HEK293 (cell line): ENCODE data around the gene ENTREP1.

Experiments
- CTCF ChIA-PET: fragments of 350-600 bp; formaldehyde crosslinking; extraction: SDS; loops from one replicate; lab custom pipeline; 2021; ENCODE audit warnings: antibody characterized with exemption; lab: Yijun Ruan, JAX
- POLR2A ChIA-PET: fragments of 300-600 bp; formaldehyde crosslinking; extraction: SDS; loops from one replicate; lab custom pipeline; 2020; ENCODE audit warnings: antibody characterized with exemption, inconsistent platforms; lab: Yijun Ruan, JAX
- H3K27ac ChIP-seq: fragments of 200-500 bp; sonication (Bioruptor generic); 2 replicates; pipeline ENCODE4 v1.5.1; 2014; ENCODE audit warnings: low read depth, low read length, control low read depth, inconsistent platforms; ENCODE audit errors: extremely low read depth
- H3K36me3 ChIP-seq, 2 experiments: fragments of 200-500 bp in 1 of 2; sonication (Bioruptor generic) in 1 of 2; 1 replicate in 1 of 2; 2 replicates in 1 of 2; pipeline ENCODE4 v1.5.1; 2014 to 2017; ENCODE audit warnings: inconsistent platforms in 2 of 2, low read length in 2 of 2; ENCODE audit not compliant: control insufficient read depth in 2 of 2, insufficient read depth in 1 of 2
- H3K4me1 ChIP-seq: fragments of 200-500 bp; sonication (Bioruptor generic); 2 replicates; pipeline ENCODE4 v1.5.1; 2014; ENCODE audit warnings: mild to moderate bottlenecking, low read length, inconsistent platforms; ENCODE audit not compliant: control insufficient read depth, insufficient read depth
- H3K4me3 ChIP-seq: 2 replicates; pipeline ENCODE4 v1.5.1; 2011; ENCODE audit warnings: low read depth, mild to moderate bottlenecking, control low read depth, low read length, moderate library complexity
- H3K9me3 ChIP-seq: fragments of 200-500 bp; sonication (Bioruptor generic); 2 replicates; pipeline ENCODE4 v1.5.1; 2014; ENCODE audit warnings: low read depth, low read length, inconsistent platforms; ENCODE audit not compliant: control insufficient read depth, insufficient read depth
- BCL11A ChIP-seq: fragments of 450-650 bp; formaldehyde crosslinking; IDR thresholded peaks from 2 replicates; pipeline ENCODE4 v1.5.1; 2016; ENCODE audit warnings: low read depth, missing biosample characterization, missing genetic modification characterization
- GFI1B ChIP-seq: fragments of 450-650 bp; formaldehyde crosslinking; IDR thresholded peaks from 2 replicates; pipeline ENCODE4 v1.5.1; 2016; ENCODE audit warnings: missing biosample characterization, missing genetic modification characterization
- KLF10 ChIP-seq: fragments of 450-650 bp; IDR thresholded peaks from 2 replicates; pipeline ENCODE4 v1.5.1; 2018; ENCODE audit warnings: missing biosample characterization, mild to moderate bottlenecking, missing genetic modification characterization
- KLF9 ChIP-seq: fragments of 450-650 bp; formaldehyde crosslinking; IDR thresholded peaks from 2 replicates; pipeline ENCODE4 v1.5.1; 2016; ENCODE audit warnings: missing biosample characterization, missing genetic modification characterization, low read depth
- MZF1 ChIP-seq: fragments of 450-650 bp; formaldehyde crosslinking; IDR thresholded peaks from 2 replicates; pipeline ENCODE4 v1.5.1; 2017; ENCODE audit warnings: missing biosample characterization, missing genetic modification characterization, borderline replicate concordance
- SETDB1 ChIP-seq: IDR thresholded peaks from one replicate; pipeline ENCODE4 v1.6.1; 2017; ENCODE audit warnings: mild to moderate bottlenecking, low read length, moderate library complexity, mixed read lengths; ENCODE audit not compliant: insufficient read length
- SP3 ChIP-seq: fragments of 450-650 bp; formaldehyde crosslinking; IDR thresholded peaks from 2 replicates; pipeline ENCODE4 v1.5.1; 2016; ENCODE audit warnings: missing biosample characterization, missing genetic modification characterization
- WT1 ChIP-seq: fragments of 450-650 bp; formaldehyde crosslinking; IDR thresholded peaks from 2 replicates; pipeline ENCODE4 v1.5.1; 2016; ENCODE audit warnings: missing biosample characterization, missing genetic modification characterization
- ZNF112 ChIP-seq: fragments of 450-650 bp; formaldehyde crosslinking; IDR thresholded peaks from 2 replicates; pipeline ENCODE4 v1.5.0; 2017; ENCODE audit warnings: missing biosample characterization, missing genetic modification characterization
- ZNF114 ChIP-seq: fragments of 450-650 bp; formaldehyde crosslinking; IDR thresholded peaks from 2 replicates; pipeline ENCODE4 v1.5.0; 2017; ENCODE audit warnings: missing biosample characterization, missing genetic modification characterization
- ZNF350 ChIP-seq: fragments of 450-650 bp; formaldehyde crosslinking; IDR thresholded peaks from 2 replicates; pipeline ENCODE4 v1.5.0; 2017; ENCODE audit warnings: missing biosample characterization, mild to moderate bottlenecking, missing genetic modification characterization
- ZNF48 ChIP-seq: fragments of 450-650 bp; formaldehyde crosslinking; IDR thresholded peaks from 2 replicates; pipeline ENCODE4 v1.5.1; 2016; ENCODE audit warnings: missing biosample characterization, missing genetic modification characterization
- ZNF530 ChIP-seq: fragments of 450-650 bp; formaldehyde crosslinking; IDR thresholded peaks from 2 replicates; pipeline ENCODE4 v1.5.1; 2016; ENCODE audit warnings: low read depth, missing biosample characterization, missing genetic modification characterization
- ZNF555 ChIP-seq: fragments of 450-650 bp; formaldehyde crosslinking; conservative IDR thresholded peaks from 2 replicates; pipeline ENCODE4 v1.5.1; 2017; ENCODE audit warnings: missing biosample characterization, mild to moderate bottlenecking, missing genetic modification characterization, inconsistent platforms
- ZNF623 ChIP-seq: fragments of 450-650 bp; formaldehyde crosslinking; IDR thresholded peaks from 2 replicates; pipeline ENCODE4 v1.5.1; 2016; ENCODE audit warnings: missing biosample characterization, missing genetic modification characterization
- ZNF830 ChIP-seq: fragments of 450-650 bp; IDR thresholded peaks from 2 replicates; pipeline ENCODE4 v1.5.0; 2018; ENCODE audit warnings: missing biosample characterization, missing genetic modification characterization, low read depth, mild to moderate bottlenecking, moderate library complexity
- TF ChIP-seq, protein P1 (sequence below): fragments of 450-650 bp; formaldehyde crosslinking; IDR thresholded peaks from 2 replicates; pipeline ENCODE4 v1.5.1; 2016; ENCODE audit warnings: missing biosample characterization, missing genetic modification characterization, low read depth
- TF ChIP-seq, protein P2 (sequence below): fragments of 450-650 bp; formaldehyde crosslinking; conservative IDR thresholded peaks from 2 replicates; pipeline ENCODE4 v1.5.1; 2016; ENCODE audit warnings: low read depth, missing biosample characterization, missing genetic modification characterization
- TF ChIP-seq, protein P3 (sequence below): fragments of 450-650 bp; formaldehyde crosslinking; IDR thresholded peaks from 2 replicates; pipeline ENCODE4 v1.5.1; 2016; ENCODE audit warnings: missing biosample characterization, missing genetic modification characterization
- TF ChIP-seq, protein P4 (sequence below): fragments of 450-650 bp; formaldehyde crosslinking; IDR thresholded peaks from 2 replicates; pipeline ENCODE4 v1.5.1; 2016; ENCODE audit warnings: missing biosample characterization, missing genetic modification characterization
- TF ChIP-seq, protein P5 (sequence below): fragments of 450-650 bp; formaldehyde crosslinking; IDR thresholded peaks from 2 replicates; pipeline ENCODE4 v1.5.1; 2016; ENCODE audit warnings: missing biosample characterization, missing genetic modification characterization, low read depth

Gene ENTREP1

DNA sequence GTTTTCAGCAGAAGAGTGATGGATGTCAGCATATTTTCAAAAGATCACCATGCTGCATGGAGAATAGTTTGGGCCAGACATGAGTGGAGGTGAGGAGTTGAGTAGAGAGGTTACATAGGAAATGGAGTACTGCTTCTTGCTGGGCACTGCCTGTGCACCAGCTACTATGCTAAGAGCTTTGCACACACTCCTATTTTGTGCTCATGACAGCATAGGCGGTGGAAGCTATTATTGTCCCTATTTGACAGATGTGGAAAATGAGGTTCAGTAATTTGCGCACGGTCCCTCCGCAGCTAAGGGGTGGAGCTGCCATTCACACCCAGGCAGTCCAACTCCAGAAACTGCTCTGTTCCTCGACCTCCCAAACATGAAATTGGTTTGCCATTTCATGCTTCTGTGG lies 67.8 kb downstream of the ENTREP1 start:
- TF ChIP-seq, protein P1, sequence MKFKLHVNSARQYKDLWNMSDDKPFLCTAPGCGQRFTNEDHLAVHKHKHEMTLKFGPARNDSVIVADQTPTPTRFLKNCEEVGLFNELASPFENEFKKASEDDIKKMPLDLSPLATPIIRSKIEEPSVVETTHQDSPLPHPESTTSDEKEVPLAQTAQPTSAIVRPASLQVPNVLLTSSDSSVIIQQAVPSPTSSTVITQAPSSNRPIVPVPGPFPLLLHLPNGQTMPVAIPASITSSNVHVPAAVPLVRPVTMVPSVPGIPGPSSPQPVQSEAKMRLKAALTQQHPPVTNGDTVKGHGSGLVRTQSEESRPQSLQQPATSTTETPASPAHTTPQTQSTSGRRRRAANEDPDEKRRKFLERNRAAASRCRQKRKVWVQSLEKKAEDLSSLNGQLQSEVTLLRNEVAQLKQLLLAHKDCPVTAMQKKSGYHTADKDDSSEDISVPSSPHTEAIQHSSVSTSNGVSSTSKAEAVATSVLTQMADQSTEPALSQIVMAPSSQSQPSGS (tag by site-specific recombination), result no peak
- TF ChIP-seq, protein P2, sequence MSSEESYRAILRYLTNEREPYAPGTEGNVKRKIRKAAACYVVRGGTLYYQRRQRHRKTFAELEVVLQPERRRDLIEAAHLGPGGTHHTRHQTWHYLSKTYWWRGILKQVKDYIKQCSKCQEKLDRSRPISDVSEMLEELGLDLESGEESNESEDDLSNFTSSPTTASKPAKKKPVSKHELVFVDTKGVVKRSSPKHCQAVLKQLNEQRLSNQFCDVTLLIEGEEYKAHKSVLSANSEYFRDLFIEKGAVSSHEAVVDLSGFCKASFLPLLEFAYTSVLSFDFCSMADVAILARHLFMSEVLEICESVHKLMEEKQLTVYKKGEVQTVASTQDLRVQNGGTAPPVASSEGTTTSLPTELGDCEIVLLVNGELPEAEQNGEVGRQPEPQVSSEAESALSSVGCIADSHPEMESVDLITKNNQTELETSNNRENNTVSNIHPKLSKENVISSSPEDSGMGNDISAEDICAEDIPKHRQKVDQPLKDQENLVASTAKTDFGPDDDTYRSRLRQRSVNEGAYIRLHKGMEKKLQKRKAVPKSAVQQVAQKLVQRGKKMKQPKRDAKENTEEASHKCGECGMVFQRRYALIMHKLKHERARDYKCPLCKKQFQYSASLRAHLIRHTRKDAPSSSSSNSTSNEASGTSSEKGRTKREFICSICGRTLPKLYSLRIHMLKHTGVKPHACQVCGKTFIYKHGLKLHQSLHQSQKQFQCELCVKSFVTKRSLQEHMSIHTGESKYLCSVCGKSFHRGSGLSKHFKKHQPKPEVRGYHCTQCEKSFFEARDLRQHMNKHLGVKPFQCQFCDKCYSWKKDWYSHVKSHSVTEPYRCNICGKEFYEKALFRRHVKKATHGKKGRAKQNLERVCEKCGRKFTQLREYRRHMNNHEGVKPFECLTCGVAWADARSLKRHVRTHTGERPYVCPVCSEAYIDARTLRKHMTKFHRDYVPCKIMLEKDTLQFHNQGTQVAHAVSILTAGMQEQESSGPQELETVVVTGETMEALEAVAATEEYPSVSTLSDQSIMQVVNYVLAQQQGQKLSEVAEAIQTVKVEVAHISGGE (tag by site-specific recombination), result no peak
- TF ChIP-seq SP3 (tag by site-specific recombination), result no peak
- no peak for TF ChIP-seq ZNF830 (tag by site-specific recombination)
- no peak for TF ChIP-seq KLF10 (tag by site-specific recombination)
- TF ChIP-seq ZNF530, result no peak
- TF ChIP-seq SETDB1, result no peak
- Histone ChIP-seq H3K4me3 (no peak overlapping the region), H3K36me3 (no peaks in the 10 kb centered on the region), H3K4me1 (no peaks in the 10 kb centered on the region), H3K9me3 (no peaks in the 10 kb centered on the region), H3K27ac (no peak overlapping the region)
- ChIA-PET POLR2A (no interaction called here), CTCF (interaction anchor here (0.5 to 1.0 kb wide), 2 partner anchors 30 to 317 kb away, joined by 3 to 4 read pairs; no protein-coding TSS in a partner anchor)

DNA sequence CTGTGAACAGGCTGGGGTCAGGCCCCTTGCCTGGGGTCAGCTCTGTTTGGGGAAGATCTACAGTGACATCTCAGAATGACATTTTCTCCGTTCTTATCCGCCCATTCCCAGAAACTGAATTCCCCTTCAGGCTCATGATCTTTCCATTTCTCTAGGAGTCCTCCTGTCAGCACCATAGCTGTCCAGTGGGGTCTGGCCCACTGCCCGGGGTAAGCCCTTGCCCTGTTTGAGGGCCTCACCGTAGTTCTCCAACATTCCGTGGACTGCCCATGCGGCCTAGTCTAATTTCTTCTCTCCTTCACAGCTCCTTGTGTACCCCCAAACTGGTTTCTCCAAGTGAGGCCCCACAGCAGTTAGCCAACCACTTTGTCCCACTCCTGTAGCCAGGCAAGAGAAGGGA lies 68.4 kb downstream of the ENTREP1 start:
- ChIA-PET CTCF (no interaction called here), POLR2A (no interaction called here)
- H3K27ac ChIP-seq, result no peak overlapping the region
- H3K36me3 ChIP-seq, result no peaks in the 10 kb centered on the region
- no peaks in the 10 kb centered on the region for H3K9me3 ChIP-seq
- no peak overlapping the region for H3K4me3 ChIP-seq
- no peaks in the 10 kb centered on the region for H3K4me1 ChIP-seq
- TF ChIP-seq, protein P3, sequence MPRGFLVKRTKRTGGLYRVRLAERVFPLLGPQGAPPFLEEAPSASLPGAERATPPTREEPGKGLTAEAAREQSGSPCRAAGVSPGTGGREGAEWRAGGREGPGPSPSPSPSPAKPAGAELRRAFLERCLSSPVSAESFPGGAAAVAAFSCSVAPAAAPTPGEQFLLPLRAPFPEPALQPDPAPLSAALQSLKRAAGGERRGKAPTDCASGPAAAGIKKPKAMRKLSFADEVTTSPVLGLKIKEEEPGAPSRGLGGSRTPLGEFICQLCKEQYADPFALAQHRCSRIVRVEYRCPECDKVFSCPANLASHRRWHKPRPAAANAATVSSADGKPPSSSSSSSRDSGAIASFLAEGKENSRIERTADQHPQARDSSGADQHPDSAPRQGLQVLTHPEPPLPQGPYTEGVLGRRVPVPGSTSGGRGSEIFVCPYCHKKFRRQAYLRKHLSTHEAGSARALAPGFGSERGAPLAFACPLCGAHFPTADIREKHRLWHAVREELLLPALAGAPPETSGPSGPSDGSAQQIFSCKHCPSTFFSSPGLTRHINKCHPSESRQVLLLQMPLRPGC, result no peak

DNA sequence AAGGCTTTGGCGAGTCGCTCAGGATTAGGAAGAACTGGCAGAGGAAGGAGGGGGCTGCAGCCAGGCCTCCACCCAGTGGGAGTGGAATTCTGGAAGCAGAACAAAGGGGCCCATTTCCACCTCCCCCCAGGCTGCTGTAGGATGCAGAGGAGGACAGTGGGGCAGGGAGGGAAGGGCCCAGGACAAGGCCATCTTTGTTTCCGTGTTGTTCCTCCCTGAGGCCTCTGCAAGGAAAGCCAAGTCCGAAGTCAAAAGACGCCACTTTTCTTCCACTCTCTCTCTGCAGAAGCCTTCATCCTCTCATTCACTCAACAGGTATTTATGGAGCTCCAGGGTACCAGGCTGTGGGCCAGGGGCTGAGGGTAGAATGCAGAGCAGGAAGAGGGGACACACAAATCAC lies 70.7 kb downstream of the ENTREP1 start:
- CTCF ChIA-PET, result no interaction called here
- TF ChIP-seq ZNF623 (tag by site-specific recombination), result no peak
- TF ChIP-seq, protein P4, sequence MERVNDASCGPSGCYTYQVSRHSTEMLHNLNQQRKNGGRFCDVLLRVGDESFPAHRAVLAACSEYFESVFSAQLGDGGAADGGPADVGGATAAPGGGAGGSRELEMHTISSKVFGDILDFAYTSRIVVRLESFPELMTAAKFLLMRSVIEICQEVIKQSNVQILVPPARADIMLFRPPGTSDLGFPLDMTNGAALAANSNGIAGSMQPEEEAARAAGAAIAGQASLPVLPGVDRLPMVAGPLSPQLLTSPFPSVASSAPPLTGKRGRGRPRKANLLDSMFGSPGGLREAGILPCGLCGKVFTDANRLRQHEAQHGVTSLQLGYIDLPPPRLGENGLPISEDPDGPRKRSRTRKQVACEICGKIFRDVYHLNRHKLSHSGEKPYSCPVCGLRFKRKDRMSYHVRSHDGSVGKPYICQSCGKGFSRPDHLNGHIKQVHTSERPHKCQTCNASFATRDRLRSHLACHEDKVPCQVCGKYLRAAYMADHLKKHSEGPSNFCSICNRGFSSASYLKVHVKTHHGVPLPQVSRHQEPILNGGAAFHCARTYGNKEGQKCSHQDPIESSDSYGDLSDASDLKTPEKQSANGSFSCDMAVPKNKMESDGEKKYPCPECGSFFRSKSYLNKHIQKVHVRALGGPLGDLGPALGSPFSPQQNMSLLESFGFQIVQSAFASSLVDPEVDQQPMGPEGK, result no peak
- TF ChIP-seq ZNF830 (tag by site-specific recombination), result no peak
- no peak for TF ChIP-seq ZNF112
- TF ChIP-seq BCL11A (tag by site-specific recombination), result no peak
- TF ChIP-seq ZNF555 (tag by site-specific recombination), result no peak
- no peak for TF ChIP-seq ZNF350 (tag by site-specific recombination)
- no peak for TF ChIP-seq ZNF114 (tag by site-specific recombination)
- no peak for TF ChIP-seq MZF1 (tag by site-specific recombination)
- no peak for TF ChIP-seq ZNF48 (tag by site-specific recombination)
- TF ChIP-seq, protein P5, sequence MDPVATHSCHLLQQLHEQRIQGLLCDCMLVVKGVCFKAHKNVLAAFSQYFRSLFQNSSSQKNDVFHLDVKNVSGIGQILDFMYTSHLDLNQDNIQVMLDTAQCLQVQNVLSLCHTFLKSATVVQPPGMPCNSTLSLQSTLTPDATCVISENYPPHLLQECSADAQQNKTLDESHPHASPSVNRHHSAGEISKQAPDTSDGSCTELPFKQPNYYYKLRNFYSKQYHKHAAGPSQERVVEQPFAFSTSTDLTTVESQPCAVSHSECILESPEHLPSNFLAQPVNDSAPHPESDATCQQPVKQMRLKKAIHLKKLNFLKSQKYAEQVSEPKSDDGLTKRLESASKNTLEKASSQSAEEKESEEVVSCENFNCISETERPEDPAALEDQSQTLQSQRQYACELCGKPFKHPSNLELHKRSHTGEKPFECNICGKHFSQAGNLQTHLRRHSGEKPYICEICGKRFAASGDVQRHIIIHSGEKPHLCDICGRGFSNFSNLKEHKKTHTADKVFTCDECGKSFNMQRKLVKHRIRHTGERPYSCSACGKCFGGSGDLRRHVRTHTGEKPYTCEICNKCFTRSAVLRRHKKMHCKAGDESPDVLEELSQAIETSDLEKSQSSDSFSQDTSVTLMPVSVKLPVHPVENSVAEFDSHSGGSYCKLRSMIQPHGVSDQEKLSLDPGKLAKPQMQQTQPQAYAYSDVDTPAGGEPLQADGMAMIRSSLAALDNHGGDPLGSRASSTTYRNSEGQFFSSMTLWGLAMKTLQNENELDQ (tag by site-specific recombination), result no peak
- TF ChIP-seq GFI1B, result no peak
- TF ChIP-seq KLF9, result no peak
- no peak for TF ChIP-seq WT1

More for the DNA sequence above, 70.7 kb downstream of the ENTREP1 start:
- POLR2A ChIA-PET, result no interaction called here
- Histone ChIP-seq H3K9me3 (no peaks in the 10 kb centered on the region), H3K36me3 (no peaks in the 10 kb centered on the region), H3K4me1 (no peaks in the 10 kb centered on the region), H3K4me3 (no peak overlapping the region), H3K27ac (no peak overlapping the region)
